Smooth muscle cell (in vitro differentiated cells): ENCODE measurements around the gene PARP11. TPM values are rescaled to one million over a fixed set of nuclear protein-coding genes. Genes with fewer than 3 reads are reported as not detected.

ENCODE experiments used
- DNase-seq: peaks from one replicate; lab custom pipeline; 2025; ENCODE audit not compliant: unreplicated experiment; lab: John Stamatoyannopoulos, UW
- H2AFZ ChIP-seq: fragments of 200-600 bp; sonication (generic); 2 replicates; pipeline ENCODE4 v1.6.0; 2016; ENCODE audit warnings: antibody characterized with exemption, low read depth, mild to moderate bottlenecking
- H3F3A ChIP-seq: fragments of 200-600 bp; sonication (generic); 2 replicates; pipeline ENCODE4 v1.6.0; 2017; ENCODE audit warnings: antibody characterized with exemption, low read depth
- H3K27ac ChIP-seq: fragments of 200-600 bp; sonication (generic); 2 replicates; pipeline ENCODE4 v1.5.1; 2016; ENCODE audit warnings: low read depth, mild to moderate bottlenecking
- H3K27me3 ChIP-seq: fragments of 200-600 bp; sonication (generic); 2 replicates; pipeline ENCODE4 v1.6.1; 2016; ENCODE audit warnings: low read depth, mild to moderate bottlenecking
- H3K36me3 ChIP-seq: fragments of 200-600 bp; sonication (generic); 2 replicates; pipeline ENCODE4 v1.5.1; 2016; ENCODE audit warnings: low read depth
- H3K4me1 ChIP-seq: fragments of 200-600 bp; sonication (generic); 2 replicates; pipeline ENCODE4 v1.5.1; 2016; ENCODE audit warnings: low read depth
- H3K4me2 ChIP-seq: fragments of 200-600 bp; sonication (generic); 2 replicates; pipeline ENCODE4 v1.6.0; 2016; ENCODE audit warnings: mild to moderate bottlenecking
- H3K4me3 ChIP-seq: fragments of 200-600 bp; sonication (generic); 2 replicates; pipeline ENCODE4 v1.5.1; 2016; ENCODE audit warnings: mild to moderate bottlenecking
- H3K79me2 ChIP-seq: fragments of 200-600 bp; sonication (generic); 2 replicates; pipeline ENCODE4 v1.6.0; 2016; ENCODE audit warnings: low read depth, mild to moderate bottlenecking
- H3K9ac ChIP-seq: fragments of 200-600 bp; sonication (generic); 2 replicates; pipeline ENCODE4 v1.6.0; 2016; ENCODE audit warnings: low read depth
- H3K9me3 ChIP-seq: fragments of 200-600 bp; sonication (generic); replicated peaks from 2 replicates; pipeline ENCODE4 v1.5.1; 2016; ENCODE audit warnings: low read depth
- H4K20me1 ChIP-seq: fragments of 200-600 bp; sonication (generic); 2 replicates; pipeline ENCODE4 v1.6.0; 2016; ENCODE audit warnings: low read depth
- CTCF ChIP-seq: fragments of 200-600 bp; sonication (generic); IDR thresholded peaks from 2 replicates; pipeline ENCODE4 v1.5.1; 2017; ENCODE audit warnings: borderline replicate concordance, mild to moderate bottlenecking, antibody characterized with exemption; ENCODE audit not compliant: insufficient read depth, poor library complexity, severe bottlenecking
- WGBS: methylation state at CpG from one replicate; pipeline ENCODE4 v1.1.7; 2016; ENCODE audit warnings: low lambda C conversion rate; 5-methylcytosine and 5-hydroxymethylcytosine counted together
- polyA plus RNA-seq: library from polyadenylated mRNA; unstranded; fragments of >200 nt; fragmentation: Nextera tagmentation; extraction: Ambion mirVana; gene quantifications from 2 replicates; pipeline ENCODE4 v1.2.1, GENCODE V29; 2016
- total RNA-seq: library from RNA; depleted of rRNA; stranded (reverse); fragments of >200 nt; gene quantifications from 2 replicates; pipeline ENCODE4 v1.2.3, GENCODE V29; 2014

The PARP11 gene
- total and polyA plus RNA-seq, 2 experiments from 2014 or later = 6.1 to 9.6 TPM

GRCh38 chr12:3896356-3896755, 23.2 kb upstream of the PARP11 start:
- H3K4me2 ChIP-seq = peak overlapping the region; percentile 46
- H3K79me2 ChIP-seq = no peaks in the 10 kb centered on the region
- H3F3A ChIP-seq = peaks cover 8% of the 10 kb centered on the region
- no peak for DNase-seq
- no peak for TF ChIP-seq CTCF
- peak overlapping the region; percentile 37 for H3K27ac ChIP-seq
- no peaks in the 10 kb centered on the region for H3K27me3 ChIP-seq
- no peaks in the 10 kb centered on the region for H3K9me3 ChIP-seq
- H3K36me3 ChIP-seq = no peaks in the 10 kb centered on the region
- no peak overlapping the region for H3K9ac ChIP-seq
- WGBS = 71% methylated on average over 2 of the region's 2 CpGs
- H3K4me3 ChIP-seq = no peak overlapping the region
- H3K4me1 ChIP-seq = peaks cover 18% of the 10 kb centered on the region
- no peaks in the 10 kb centered on the region for H4K20me1 ChIP-seq
- H2AFZ ChIP-seq = peak overlapping the region; percentile 62

GRCh38 chr12:3892631-3893030, 19.4 kb upstream of the PARP11 start:
- peaks cover 8% of the 10 kb centered on the region for H3F3A ChIP-seq
- H3K4me2 ChIP-seq = no peak overlapping the region
- 100% methylated on average over 2 of the region's 2 CpGs for WGBS
- no peak overlapping the region for H2AFZ ChIP-seq
- H4K20me1 ChIP-seq = no peaks in the 10 kb centered on the region
- peaks cover 16% of the 10 kb centered on the region for H3K4me1 ChIP-seq
- H3K36me3 ChIP-seq = no peaks in the 10 kb centered on the region
- H3K9ac ChIP-seq = no peak overlapping the region
- TF ChIP-seq CTCF = no peak
- no peak overlapping the region for H3K27ac ChIP-seq
- no peak for DNase-seq
- H3K79me2 ChIP-seq = no peaks in the 10 kb centered on the region
- H3K9me3 ChIP-seq = no peaks in the 10 kb centered on the region
- no peaks in the 10 kb centered on the region for H3K27me3 ChIP-seq
- no peak overlapping the region for H3K4me3 ChIP-seq

- H3K79me2 ChIP-seq = no peaks in the 10 kb centered on the region
- no peak overlapping the region for H3K4me3 ChIP-seq
- no peaks in the 10 kb centered on the region for H3F3A ChIP-seq
- H3K4me1 ChIP-seq = peaks cover 2% of the 10 kb centered on the region
- peak overlapping the region; percentile 64 for H2AFZ ChIP-seq
- WGBS = 67% methylated on average over 10 of the region's 10 CpGs
- no peaks in the 10 kb centered on the region for H3K9me3 ChIP-seq
- no peak for TF ChIP-seq CTCF
- H3K4me2 ChIP-seq = no peak overlapping the region
- H3K27ac ChIP-seq = no peak overlapping the region
- no peaks in the 10 kb centered on the region for H3K36me3 ChIP-seq
- no peaks in the 10 kb centered on the region for H4K20me1 ChIP-seq
- no peaks in the 10 kb centered on the region for H3K27me3 ChIP-seq
- no peak for DNase-seq
- no peak overlapping the region for H3K9ac ChIP-seq
These were observed 18.0 kb upstream of the PARP11 start for GRCh38 chr12:3891201-3891600.

- H3F3A ChIP-seq = no peaks in the 10 kb centered on the region
- no peak overlapping the region for H2AFZ ChIP-seq
- H3K27me3 ChIP-seq = no peaks in the 10 kb centered on the region
- no peaks in the 10 kb centered on the region for H3K9me3 ChIP-seq
- no peak overlapping the region for H3K27ac ChIP-seq
- H3K79me2 ChIP-seq = no peaks in the 10 kb centered on the region
- H3K4me3 ChIP-seq = no peak overlapping the region
- WGBS = 89% methylated on average over 7 of the region's 7 CpGs
- no peak overlapping the region for H3K9ac ChIP-seq
- H3K36me3 ChIP-seq = no peaks in the 10 kb centered on the region
- H3K4me2 ChIP-seq = no peak overlapping the region
- peaks cover 4% of the 10 kb centered on the region for H3K4me1 ChIP-seq
- no peak for DNase-seq
- no peaks in the 10 kb centered on the region for H4K20me1 ChIP-seq
- no peak for TF ChIP-seq CTCF
These were observed 15.5 kb upstream of the PARP11 start for GRCh38 chr12:3888659-3889058.
